Right cardiac atrium (tissue), 5 donors: ENCODE data around the gene PTPRD. TPM values are rescaled to one million over a fixed set of nuclear protein-coding genes. Genes with fewer than 3 reads are reported as not detected.
A peak's percentile ranks its signal among the peaks of the same experiment; 100 is the strongest.

Experiments used
- ATAC-seq, 2 donors: fragments of 200-7000 bp; cut with Tn5 transposase; one replicate each; pipeline versions ENCODE4 v1.8.0 to v1.9.1; 2020; ENCODE audit warnings: moderate library complexity in 2 of 2, mild to moderate bottlenecking in 1 of 2
- DNase-seq, 3 donors: peaks; one replicate each; pipeline ENCODE4 v3.0.0-alpha.2; 2020
- H3K27ac ChIP-seq: one replicate; pipeline ENCODE4 v1.5.1; 2013; ENCODE audit warnings: mild to moderate bottlenecking, low read length, control low read depth, moderate library complexity
- H3K27me3 ChIP-seq: one replicate; pipeline ENCODE4 v1.6.1; 2013; ENCODE audit not compliant: control insufficient read depth, insufficient read depth
- H3K4me1 ChIP-seq: one replicate; pipeline ENCODE4 v1.6.1; 2013; ENCODE audit warnings: low read length; ENCODE audit not compliant: control insufficient read depth, insufficient read depth
- H3K4me3 ChIP-seq: one replicate; pipeline ENCODE4 v1.5.1; 2013; ENCODE audit warnings: low read length, control low read depth
- H3K9me3 ChIP-seq: one replicate; pipeline ENCODE4 v1.6.1; 2013; ENCODE audit warnings: low read length; ENCODE audit not compliant: control insufficient read depth
- WGBS: extraction: QIAGEN DNeasy Blood & Tissue Kit; methylation state at CpG from one replicate; pipeline ENCODE4 v1.1.7; 2013; 5-methylcytosine and 5-hydroxymethylcytosine counted together
- intact Hi-C, 4 donors: fragments of 100-400 bp; cut with DNase I; formaldehyde crosslinking; loops; one replicate each; pipeline versions ENCODE4 v1.11.0 to v1.14.0; 2022 to 2023
- polyA plus RNA-seq: library from polyadenylated mRNA; stranded (reverse); fragments of 200-250 nt; gene quantifications from one replicate; pipeline ENCODE4 v1.2.3, GENCODE V29; 2013
- total RNA-seq, 4 donors: library from RNA; stranded (reverse); fragmentation: NEBNext Ultra II Directional; extraction: Animal tissue kit (Norgen Biotek cat#: 25700); gene quantifications; one replicate each; pipeline ENCODE4 v1.2.1, GENCODE V29; 2021
- donor health status: healthy with polysubstance abuse.
- donor health status: DM: no; HTN: yes; CAD: no.
- donor health status: DM: no; HTN: no; CAD: no.
- donor health status: DM: no; HTN: yes; CAD: no; lungs with severe emphysema.
- donor health status: DM: yes; HTN: yes; CAD: no.

The PTPRD gene
- total and polyA plus RNA-seq, 5 donors: 1.3 to 11.8 (median 7.1) TPM

DNA sequence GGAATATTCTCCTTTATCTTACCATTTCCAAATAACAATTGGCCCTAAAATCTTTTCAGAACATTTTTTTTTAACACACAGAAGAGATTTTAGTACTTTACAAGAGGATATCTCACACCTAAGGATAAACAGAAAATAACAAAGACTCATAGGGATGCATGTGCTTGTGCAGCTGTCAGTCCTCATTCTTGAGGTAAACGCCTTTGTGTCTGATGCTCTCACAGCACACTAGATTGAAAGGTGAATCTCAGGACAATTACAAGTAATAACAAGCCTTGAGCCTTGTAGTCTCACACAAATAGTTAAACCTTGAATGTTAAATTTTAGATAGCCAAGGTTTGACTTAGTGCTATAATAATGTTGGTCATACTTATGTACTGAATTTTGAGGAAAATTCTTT lies 439.2 kb downstream of the PTPRD start:
- Histone ChIP-seq H3K4me3 (no peak overlapping the region), H3K27ac (no peak overlapping the region), H3K27me3 (no peaks in the 10 kb centered on the region), H3K9me3 (no peaks in the 10 kb centered on the region), H3K4me1 (no peaks in the 10 kb centered on the region)
- intact Hi-C loops: no loop called here
- WGBS: 54% methylated on average over 1 of the region's 1 CpG
- DNase-seq (no peak), ATAC-seq (no peak)

GRCh38 chr9:10172476-10172875 lies 440.3 kb downstream of the PTPRD start:
- DNase-seq: no peak
- Histone ChIP-seq H3K4me3 (no peak overlapping the region), H3K27me3 (no peaks in the 10 kb centered on the region), H3K4me1 (no peaks in the 10 kb centered on the region), H3K9me3 (no peaks in the 10 kb centered on the region), H3K27ac (no peak overlapping the region)
- intact Hi-C loops: no loop called here
- no peak for ATAC-seq
- WGBS: 45% methylated on average over 2 of the region's 2 CpGs

GRCh38 chr9:10168241-10168640 lies 444.6 kb downstream of the PTPRD start:
- intact Hi-C loops: no loop called here
- no peaks in the 10 kb centered on the region for H3K27me3 ChIP-seq
- no peak for ATAC-seq

GRCh38 chr9:10148796-10149195 lies 464.0 kb downstream of the PTPRD start:
- Histone ChIP-seq H3K4me1 (no peaks in the 10 kb centered on the region), H3K4me3 (no peak overlapping the region), H3K27ac (no peak overlapping the region), H3K9me3 (no peaks in the 10 kb centered on the region), H3K27me3 (no peaks in the 10 kb centered on the region)
- ATAC-seq: no peak
- intact Hi-C loops: no loop called here
- no peak for DNase-seq

More at GRCh38 chr9:10168241-10168640, 444.6 kb downstream of the PTPRD start:
- Histone ChIP-seq H3K27ac (no peak overlapping the region), H3K4me3 (no peak overlapping the region), H3K4me1 (no peaks in the 10 kb centered on the region), H3K9me3 (no peaks in the 10 kb centered on the region)
- WGBS: 42% methylated on average over 1 of the region's 1 CpG
- no peak for DNase-seq

- H3K4me3 ChIP-seq: no peak overlapping the region
- intact Hi-C loops: no loop called here
- H3K9me3 ChIP-seq: no peaks in the 10 kb centered on the region
- H3K27ac ChIP-seq: no peak overlapping the region
- 53% methylated on average over 8 of the region's 8 CpGs for WGBS
- no peaks in the 10 kb centered on the region for H3K4me1 ChIP-seq
- no peaks in the 10 kb centered on the region for H3K27me3 ChIP-seq
- DNase-seq (no peak), ATAC-seq (no peak)
Measured at GRCh38 chr9:10146517-10147331, 466.1 kb downstream of the PTPRD start.

DNA sequence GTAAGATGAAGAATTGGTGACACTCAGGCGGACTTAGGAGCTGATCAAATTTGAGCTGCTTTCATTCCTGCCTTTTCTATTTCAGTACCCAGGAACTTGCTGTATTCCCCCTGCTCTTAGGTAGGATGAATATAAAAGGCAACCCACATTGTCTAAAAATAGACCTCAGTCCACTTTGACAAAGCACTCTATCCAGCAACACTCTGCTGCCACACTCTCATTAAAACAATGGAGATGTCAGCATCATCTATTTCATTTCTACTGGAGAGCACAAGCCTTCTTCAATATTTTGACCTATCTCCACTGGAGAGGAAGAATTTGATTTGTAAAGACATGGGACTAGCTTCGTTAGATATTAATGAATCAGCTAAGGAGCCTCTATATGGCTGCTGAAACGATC lies 468.4 kb downstream of the PTPRD start:
- Histone ChIP-seq H3K27ac (no peak overlapping the region), H3K9me3 (no peaks in the 10 kb centered on the region), H3K4me3 (no peak overlapping the region), H3K4me1 (no peaks in the 10 kb centered on the region), H3K27me3 (no peaks in the 10 kb centered on the region)
- WGBS: 54% methylated on average over 3 of the region's 3 CpGs
- intact Hi-C loops: no loop called here
- DNase-seq (no peak), ATAC-seq (peak; percentile 52 to 80)

DNA sequence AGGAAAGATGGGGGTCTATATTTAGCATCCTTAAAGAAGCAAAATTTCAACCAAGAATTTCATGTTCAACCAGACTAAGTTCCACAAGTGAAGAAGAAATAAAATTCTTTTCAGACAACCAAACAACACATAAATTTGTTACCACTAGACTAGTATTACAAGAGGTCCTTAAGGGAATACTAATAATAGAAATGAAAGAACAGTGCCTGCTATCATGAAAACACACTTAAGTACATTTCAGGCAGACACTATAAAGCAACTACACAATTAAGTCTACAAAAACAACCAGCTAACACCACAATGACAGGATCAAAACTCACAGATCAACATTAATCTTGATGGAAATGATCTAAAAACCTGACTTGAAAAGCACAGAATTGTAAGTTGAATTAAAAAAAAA lies 477.2 kb downstream of the PTPRD start:
- no peaks in the 10 kb centered on the region for H3K27me3 ChIP-seq
- H3K27ac ChIP-seq: no peak overlapping the region
- ATAC-seq (no peak), DNase-seq (no peak)
- no peaks in the 10 kb centered on the region for H3K9me3 ChIP-seq
- no peaks in the 10 kb centered on the region for H3K4me1 ChIP-seq
- no peak overlapping the region for H3K4me3 ChIP-seq
- intact Hi-C loops: no loop called here

- H3K27me3 ChIP-seq: no peaks in the 10 kb centered on the region
- no peak overlapping the region for H3K4me3 ChIP-seq
- no peak for ATAC-seq
- no peak for DNase-seq
- H3K9me3 ChIP-seq: no peaks in the 10 kb centered on the region
- H3K4me1 ChIP-seq: no peaks in the 10 kb centered on the region
- 83% methylated on average over 4 of the region's 4 CpGs for WGBS
- no peak overlapping the region for H3K27ac ChIP-seq
- intact Hi-C loops: no loop called here
Measured at GRCh38 chr9:10134266-10134665, 478.5 kb downstream of the PTPRD start.

GRCh38 chr9:10130061-10130675 lies 482.6 kb downstream of the PTPRD start:
- H3K27ac ChIP-seq: no peak overlapping the region
- H3K4me3 ChIP-seq: no peak overlapping the region
- no peaks in the 10 kb centered on the region for H3K27me3 ChIP-seq
- ATAC-seq (no peak), DNase-seq (no peak)
- H3K4me1 ChIP-seq: no peaks in the 10 kb centered on the region
- intact Hi-C loops: no loop called here
- no peaks in the 10 kb centered on the region for H3K9me3 ChIP-seq
- 63% methylated on average over 2 of the region's 2 CpGs for WGBS

DNA sequence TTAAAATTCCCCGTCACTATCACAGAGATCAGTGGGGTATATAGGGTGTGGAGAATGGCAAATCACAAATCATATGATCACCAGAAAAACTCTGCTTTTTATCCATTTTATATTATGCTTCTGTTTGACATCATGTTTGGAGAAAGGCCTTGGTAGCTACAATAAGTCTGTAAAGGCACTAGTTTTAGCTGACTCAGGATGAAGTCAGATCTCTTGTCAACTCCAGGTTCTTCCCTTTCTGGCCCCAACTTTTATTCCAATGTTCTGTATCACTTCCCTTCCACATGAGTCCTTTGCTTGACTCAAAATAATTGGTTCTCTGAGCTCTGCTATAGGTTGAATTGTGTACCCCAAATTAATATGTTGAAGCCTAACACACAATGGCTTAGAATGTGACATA lies 484.9 kb downstream of the PTPRD start:
- Histone ChIP-seq H3K9me3 (no peaks in the 10 kb centered on the region), H3K27me3 (no peaks in the 10 kb centered on the region), H3K4me3 (no peak overlapping the region), H3K4me1 (no peaks in the 10 kb centered on the region), H3K27ac (no peak overlapping the region)
- intact Hi-C loops: no loop called here
- ATAC-seq: no peak
- DNase-seq: no peak
- 90% methylated on average over 1 of the region's 1 CpG for WGBS

DNA sequence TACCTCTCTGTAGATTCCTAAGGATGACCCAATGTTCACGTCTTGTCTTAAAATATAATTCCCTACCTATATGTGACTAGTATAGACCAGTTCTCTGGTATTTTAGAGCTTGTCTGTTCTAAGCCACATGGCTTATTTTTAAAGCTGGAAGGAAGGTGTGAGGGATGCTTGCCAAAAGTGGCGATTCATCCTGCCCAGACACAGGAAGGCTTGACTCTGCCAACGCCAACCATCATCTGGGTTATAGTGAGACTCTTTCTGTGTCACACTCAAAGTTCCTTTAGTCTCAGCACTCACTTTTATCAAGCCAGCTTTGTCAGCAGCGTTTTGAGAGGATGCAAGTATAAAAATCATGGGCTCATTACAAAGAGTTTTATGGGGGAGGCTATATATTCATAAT lies 500.0 kb downstream of the PTPRD start:
- intact Hi-C loops: no loop called here
- H3K27ac ChIP-seq: no peak overlapping the region
- no peaks in the 10 kb centered on the region for H3K4me1 ChIP-seq
- 26% methylated on average over 4 of the region's 4 CpGs for WGBS
- ATAC-seq (peak; percentile 42 to 71), DNase-seq (peak in 2 of 3 donors; percentile 9 to 36)
- H3K27me3 ChIP-seq: no peaks in the 10 kb centered on the region
- no peak overlapping the region for H3K4me3 ChIP-seq
- H3K9me3 ChIP-seq: no peaks in the 10 kb centered on the region
